Ascending aorta (tissue), 2 donors: ENCODE results near the gene NPAS3. TPM values are rescaled to one million over a fixed set of nuclear protein-coding genes. Genes with fewer than 3 reads are reported as not detected.

ENCODE experiments used
- DNase-seq, 2 donors: peaks; one replicate each; pipeline ENCODE4 v3.0.0-alpha.2; 2019; ENCODE audit warnings: low spot score in 2 of 2
- H3K27ac ChIP-seq, 2 donors: fragments of 200-600 bp; sonication (generic); one replicate each; pipeline ENCODE4 v1.5.1; 2016 to 2017; ENCODE audit warnings: mild to moderate bottlenecking in 1 of 2
- H3K27me3 ChIP-seq: fragments of 200-600 bp; sonication (generic); one replicate; pipeline ENCODE4 v1.5.1; 2017
- H3K36me3 ChIP-seq, 2 donors: fragments of 200-600 bp; sonication (generic); one replicate each; pipeline ENCODE4 v1.5.1; 2016
- H3K4me1 ChIP-seq, 2 donors: fragments of 200-600 bp; sonication (generic); one replicate each; pipeline ENCODE4 v1.5.1; 2016 to 2017; ENCODE audit warnings: mild to moderate bottlenecking in 1 of 2
- H3K4me3 ChIP-seq, 2 donors: fragments of 200-600 bp; sonication (generic); one replicate each; pipeline ENCODE4 v1.5.1; 2016 to 2017; ENCODE audit warnings: mild to moderate bottlenecking in 1 of 2
- H3K9me3 ChIP-seq, 2 donors: fragments of 200-600 bp; sonication (generic); one replicate each; pipeline ENCODE4 v1.5.1; 2016
- CTCF ChIP-seq, 3 experiments: fragments of 200-600 bp in 2 of 3; fragments of 450-650 bp in 1 of 3; sonication (generic) in 2 of 3; IDR thresholded peaks; one replicate each; pipeline ENCODE4 v1.5.1; 2016 to 2019; ENCODE audit warnings: antibody characterized with exemption in 3 of 3, mild to moderate bottlenecking in 1 of 3, moderate library complexity in 1 of 3
- intact Hi-C: fragments of 100-400 bp; cut with DNase I; formaldehyde crosslinking; loops from one replicate; pipeline ENCODE4 v1.15.1; 2023
- total RNA-seq: library from RNA; depleted of rRNA; stranded (reverse); fragments of >200 nt; gene quantifications from one replicate; pipeline ENCODE4 v1.1.0, GENCODE V29; 2016

The NPAS3 gene
- total RNA-seq, 1 donor from 2014 or later = not detected

GRCh38 chr14:33404964-33405574 is 466.4 kb downstream of the NPAS3 start:
- H3K9me3 ChIP-seq = peaks cover 0 to 9% of the 10 kb centered on the region in 2 donors
- no peaks in the 10 kb centered on the region for H3K4me1 ChIP-seq
- H3K27me3 ChIP-seq = no peaks in the 10 kb centered on the region
- no peak overlapping the region for H3K27ac ChIP-seq
- H3K36me3 ChIP-seq = no peaks in the 10 kb centered on the region
- no peak for DNase-seq
- TF ChIP-seq CTCF (IDR thresholded peaks at IDR 0.05) = no peak
- intact Hi-C loops = no loop called here
- H3K4me3 ChIP-seq = no peak overlapping the region

DNA sequence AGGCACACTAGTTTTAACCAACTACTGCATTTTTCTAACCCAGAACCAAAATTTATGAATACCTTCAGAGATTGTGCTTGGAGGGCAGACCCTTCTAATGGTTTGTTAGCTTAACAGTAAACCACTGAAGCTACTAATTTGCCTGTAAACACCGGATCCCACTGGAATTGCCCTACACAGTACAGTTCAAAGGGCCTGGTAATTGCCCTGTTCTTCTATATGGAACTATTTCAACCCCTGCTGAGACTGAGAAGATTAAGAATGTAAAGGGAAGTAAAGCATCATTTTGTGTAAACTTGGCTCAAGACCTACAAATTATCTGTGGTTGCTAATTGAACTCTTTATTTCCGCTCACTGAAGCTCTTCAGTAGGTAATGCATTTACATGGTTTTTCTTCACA is 468.1 kb downstream of the NPAS3 start:
- intact Hi-C loops = no loop called here
- TF ChIP-seq CTCF (IDR thresholded peaks at IDR 0.05) = no peak
- Histone ChIP-seq H3K36me3 (no peaks in the 10 kb centered on the region), H3K4me3 (no peak overlapping the region), H3K4me1 (no peaks in the 10 kb centered on the region), H3K9me3 (peaks cover 0 to 9% of the 10 kb centered on the region in 2 donors), H3K27ac (no peak overlapping the region), H3K27me3 (no peaks in the 10 kb centered on the region)
- DNase-seq = no peak

GRCh38 chr14:33408291-33408690 is 469.6 kb downstream of the NPAS3 start:
- no peaks in the 10 kb centered on the region for H3K4me1 ChIP-seq
- H3K27me3 ChIP-seq = no peaks in the 10 kb centered on the region
- no peak overlapping the region for H3K27ac ChIP-seq
- intact Hi-C loops = no loop called here
- H3K4me3 ChIP-seq = no peak overlapping the region
- H3K9me3 ChIP-seq = peaks cover 0 to 9% of the 10 kb centered on the region in 2 donors
- TF ChIP-seq CTCF (IDR thresholded peaks at IDR 0.05) = no peak
- DNase-seq = no peak
- H3K36me3 ChIP-seq = no peaks in the 10 kb centered on the region

DNA sequence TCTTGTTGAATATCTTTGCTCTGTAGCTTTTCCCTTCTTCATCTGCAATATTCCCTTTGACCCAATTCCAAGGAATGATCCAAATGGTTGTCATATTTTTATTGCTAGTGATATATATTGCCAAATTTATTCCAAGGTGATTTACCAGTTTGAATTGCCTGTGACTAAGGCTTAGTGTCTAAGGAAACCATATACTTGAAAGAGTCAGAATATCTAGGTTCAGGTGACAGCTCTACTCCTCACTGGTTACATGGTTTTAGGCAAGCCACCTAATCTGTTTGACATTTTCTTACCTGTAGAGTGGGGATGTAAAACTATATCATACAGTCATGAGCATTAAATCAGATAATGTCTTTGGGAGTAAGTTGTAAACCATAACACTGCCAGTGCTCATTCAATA is 473.8 kb downstream of the NPAS3 start:
- DNase-seq = no peak
- Histone ChIP-seq H3K27me3 (no peaks in the 10 kb centered on the region), H3K4me3 (no peak overlapping the region), H3K4me1 (no peaks in the 10 kb centered on the region), H3K36me3 (no peaks in the 10 kb centered on the region), H3K27ac (no peak overlapping the region), H3K9me3 (no peaks in the 10 kb centered on the region)
- intact Hi-C loops = no loop called here
- TF ChIP-seq CTCF (IDR thresholded peaks at IDR 0.05) = no peak

- Histone ChIP-seq H3K4me1 (no peaks in the 10 kb centered on the region), H3K27ac (no peak overlapping the region), H3K4me3 (no peak overlapping the region), H3K27me3 (no peaks in the 10 kb centered on the region), H3K36me3 (no peaks in the 10 kb centered on the region), H3K9me3 (no peaks in the 10 kb centered on the region)
- intact Hi-C loops = no loop called here
- no peak for TF ChIP-seq CTCF (IDR thresholded peaks at IDR 0.05)
- DNase-seq = no peak
These were observed 474.7 kb downstream of the NPAS3 start for GRCh38 chr14:33413381-33413780.

DNA sequence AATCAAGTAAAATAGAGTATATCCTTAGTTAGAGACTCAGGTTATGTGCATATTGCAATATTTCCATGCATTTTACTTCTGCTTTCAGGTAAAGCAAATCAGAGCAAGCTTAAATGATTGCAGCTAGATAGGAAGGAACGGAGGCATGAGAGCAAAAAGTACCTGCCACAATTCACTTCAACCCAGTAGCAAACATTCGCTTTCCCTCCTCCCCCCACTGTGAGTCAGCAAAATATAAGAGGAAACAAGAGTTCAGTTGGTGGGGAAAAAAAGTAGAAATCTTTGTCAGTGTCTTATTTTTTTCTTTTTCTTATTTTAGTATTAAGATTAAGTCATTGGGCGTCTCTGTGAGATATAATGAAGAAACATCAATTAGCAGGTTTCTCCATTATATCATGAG is 475.4 kb downstream of the NPAS3 start:
- H3K27me3 ChIP-seq = no peaks in the 10 kb centered on the region
- H3K9me3 ChIP-seq = no peaks in the 10 kb centered on the region
- no peaks in the 10 kb centered on the region for H3K36me3 ChIP-seq
- H3K4me1 ChIP-seq = no peaks in the 10 kb centered on the region
- intact Hi-C loops = no loop called here
- H3K4me3 ChIP-seq = no peak overlapping the region
- H3K27ac ChIP-seq = no peak overlapping the region
- no peak for DNase-seq
- no peak for TF ChIP-seq CTCF (IDR thresholded peaks at IDR 0.05)
